Aorta (tissue), 4 donors: ENCODE results near the gene DPF3. TPM values are rescaled to one million over a fixed set of nuclear protein-coding genes. Genes with fewer than 3 reads are reported as not detected.

Source experiments
- polyA plus RNA-seq, 2 donors: library from polyadenylated mRNA; stranded (reverse); fragments of 200-250 nt; gene quantifications; one replicate each; pipeline ENCODE4 v1.2.3, GENCODE V29; 2013
- total RNA-seq, 2 donors: library from RNA; stranded (reverse); fragmentation: NEBNext Ultra II Directional; extraction: Animal tissue kit (Norgen Biotek cat#: 25700); gene quantifications; one replicate each; pipeline ENCODE4 v1.2.1, GENCODE V29; 2021
- donor health status: healthy with polysubstance abuse.
- donor health status: Bipolar disorder and iron deficiency.
- donor health status: DM: no; HTN: no; CAD: no.
- donor health status: DM: yes; HTN: yes; CAD: no.

The DPF3 gene
- total and polyA plus RNA-seq, 4 donors: 0.15 to 2.2 (median 0.70) TPM

Other genes starting within 250 kb of the DPF3 start
- gene DCAF4, start 32.4 kb upstream of the DPF3 start, total RNA-seq: 10 to 100 TPM; 11.3 to 15.7 TPM
- 1 to 10 TPM; 4.6 to 7.4 TPM for gene DCAF4, start 32.4 kb upstream of the DPF3 start, polyA plus RNA-seq
- 10 to 100 TPM; 14.2 to 25.2 TPM for gene ZFYVE1, start 133.0 kb upstream of the DPF3 start, total RNA-seq
- 1 to 10 TPM; 4.8 to 9.6 TPM for gene ZFYVE1, start 133.0 kb upstream of the DPF3 start, polyA plus RNA-seq
- 10 to 100 TPM; 79.9 to 83.9 TPM for gene RBM25, start 164.4 kb upstream of the DPF3 start, total RNA-seq
- gene RBM25, start 164.4 kb upstream of the DPF3 start, polyA plus RNA-seq: 10 to 100 TPM; 25.2 to 57.3 TPM
- gene PSEN1, start 242.4 kb upstream of the DPF3 start, total RNA-seq: 10 to 100 TPM; 44.4 to 51.6 TPM
- 10 to 100 TPM; 10.3 to 20.5 TPM for gene PSEN1, start 242.4 kb upstream of the DPF3 start, polyA plus RNA-seq